Small intestine (tissue), 7 donors: ENCODE measurements around the gene KCNJ6. TPM values are rescaled to one million over a fixed set of nuclear protein-coding genes. Genes with fewer than 3 reads are reported as not detected.

Experiments used
- DNase-seq, 2 donors: peaks; one replicate each; pipeline versions ENCODE4 v3.0.0 to v3.0.0-alpha.2; 2013
- FAIRE-seq: peaks from 2 replicates; lab custom pipeline; 2012; peaks lifted over from hg19 to GRCh38; lab: Jason Lieb, UNC
- H3K27ac ChIP-seq, 3 donors: one replicate each; pipeline ENCODE4 v1.5.1; 2013; ENCODE audit warnings: low read length in 2 of 3, mild to moderate bottlenecking in 2 of 3, control low read depth in 1 of 3, inconsistent platforms in 1 of 3, low read depth in 1 of 3, moderate library complexity in 1 of 3
- H3K27me3 ChIP-seq, 3 donors: one replicate each; pipeline ENCODE4 v1.6.1; 2013; ENCODE audit warnings: low read length in 3 of 3, inconsistent platforms in 1 of 3; ENCODE audit not compliant: control insufficient read depth in 3 of 3, insufficient read depth in 3 of 3
- H3K36me3 ChIP-seq, 3 donors: one replicate each; pipeline ENCODE4 v1.6.1; 2013; ENCODE audit warnings: low read length in 3 of 3, inconsistent platforms in 1 of 3, low read depth in 1 of 3, mild to moderate bottlenecking in 1 of 3, moderate library complexity in 1 of 3; ENCODE audit not compliant: control insufficient read depth in 3 of 3, insufficient read depth in 2 of 3
- H3K4me1 ChIP-seq, 3 donors: one replicate each; pipeline ENCODE4 v1.6.1; 2013; ENCODE audit warnings: low read length in 2 of 3, inconsistent platforms in 1 of 3, low read depth in 1 of 3, mild to moderate bottlenecking in 1 of 3, moderate library complexity in 1 of 3; ENCODE audit not compliant: control insufficient read depth in 3 of 3, insufficient read depth in 2 of 3
- H3K4me3 ChIP-seq, 3 donors: one replicate each; pipeline ENCODE4 v1.5.1; 2013; ENCODE audit warnings: low read length in 3 of 3, control low read depth in 1 of 3, inconsistent platforms in 1 of 3, low read depth in 1 of 3, mild to moderate bottlenecking in 1 of 3, moderate library complexity in 1 of 3
- H3K9me3 ChIP-seq, 2 donors: one replicate each; pipeline ENCODE4 v1.6.1; 2013; ENCODE audit warnings: low read depth in 1 of 2, low read length in 1 of 2; ENCODE audit not compliant: control insufficient read depth in 2 of 2, insufficient read depth in 1 of 2
- WGBS, 3 donors: extraction: QIAGEN DNeasy Blood & Tissue Kit; methylation state at CpG; one replicate each; pipeline ENCODE4 v1.1.7; 2013; 5-methylcytosine and 5-hydroxymethylcytosine counted together
- polyA plus RNA-seq, 4 donors: library from polyadenylated mRNA; stranded (reverse) in 3 of 4; unstranded in 1 of 4; fragments of 200-250 nt in 3 of 4; fragments of 120-200 nt in 1 of 4; gene quantifications; one replicate each; pipeline versions ENCODE4 v1.2.1 to v1.2.3, GENCODE V29; 2013
- donor health status: healthy with polysubstance abuse.
- donor health status: control.
- donor health status: control.
- donor health status: Bipolar disorder and iron deficiency.
- donor health status: healthy.

KCNJ6 gene
- polyA plus RNA-seq, 4 donors = under 0.01 to 0.24 (median 0.03) TPM; not detected in 1

GRCh38 chr21:37868446-37869295 lies 47.6 kb downstream of the KCNJ6 start:
- Histone ChIP-seq H3K27me3 (no peaks in the 10 kb centered on the region), H3K4me1 (no peaks in the 10 kb centered on the region), H3K27ac (no peak overlapping the region), H3K36me3 (no peaks in the 10 kb centered on the region), H3K9me3 (no peaks in the 10 kb centered on the region), H3K4me3 (no peak overlapping the region)
- FAIRE-seq = no peak
- DNase-seq = no peak
- WGBS, 3 donors = 69 to 76% (median 74%) methylated on average over 11 of the region's 11 CpGs

GRCh38 chr21:37866027-37866426 lies 50.2 kb downstream of the KCNJ6 start:
- H3K36me3 ChIP-seq = no peaks in the 10 kb centered on the region
- H3K4me1 ChIP-seq = no peaks in the 10 kb centered on the region
- no peak overlapping the region for H3K27ac ChIP-seq
- H3K9me3 ChIP-seq = no peaks in the 10 kb centered on the region
- no peak overlapping the region for H3K4me3 ChIP-seq
- no peaks in the 10 kb centered on the region for H3K27me3 ChIP-seq
- FAIRE-seq = no peak
- no peak for DNase-seq
- 61 to 81% (median 79%) methylated on average over 2 of the region's 2 CpGs for WGBS, 3 donors

GRCh38 chr21:37865156-37865555 lies 51.1 kb downstream of the KCNJ6 start:
- H3K4me3 ChIP-seq = no peak overlapping the region
- H3K4me1 ChIP-seq = no peaks in the 10 kb centered on the region
- WGBS, 3 donors = 72 to 76% (median 75%) methylated on average over 5 of the region's 5 CpGs
- H3K9me3 ChIP-seq = no peaks in the 10 kb centered on the region
- no peak for FAIRE-seq
- no peaks in the 10 kb centered on the region for H3K27me3 ChIP-seq
- H3K36me3 ChIP-seq = no peaks in the 10 kb centered on the region
- no peak for DNase-seq
- no peak overlapping the region for H3K27ac ChIP-seq

- Histone ChIP-seq H3K27me3 (no peaks in the 10 kb centered on the region), H3K9me3 (no peaks in the 10 kb centered on the region), H3K4me1 (no peaks in the 10 kb centered on the region), H3K27ac (no peak overlapping the region), H3K4me3 (no peak overlapping the region), H3K36me3 (no peaks in the 10 kb centered on the region)
- WGBS, 3 donors = 69 to 91% (median 82%) methylated on average over 5 of the region's 5 CpGs
- FAIRE-seq = no peak
- DNase-seq = no peak
Measured at GRCh38 chr21:37863842-37864241, 52.4 kb downstream of the KCNJ6 start.

GRCh38 chr21:37862536-37862935 lies 53.7 kb downstream of the KCNJ6 start:
- 38 to 69% (median 50%) methylated on average over 2 of the region's 2 CpGs for WGBS, 3 donors
- H3K36me3 ChIP-seq = no peaks in the 10 kb centered on the region
- DNase-seq (peak; percentile 7 to 37), FAIRE-seq (no peak)
- no peaks in the 10 kb centered on the region for H3K27me3 ChIP-seq
- H3K9me3 ChIP-seq = no peaks in the 10 kb centered on the region
- no peak overlapping the region for H3K27ac ChIP-seq
- no peaks in the 10 kb centered on the region for H3K4me1 ChIP-seq
- H3K4me3 ChIP-seq = no peak overlapping the region

GRCh38 chr21:37861561-37861960 lies 54.7 kb downstream of the KCNJ6 start:
- DNase-seq (no peak), FAIRE-seq (no peak)
- WGBS, 3 donors = 91 to 94% (median 93%) methylated on average over 2 of the region's 2 CpGs
- Histone ChIP-seq H3K27me3 (no peaks in the 10 kb centered on the region), H3K4me3 (no peak overlapping the region), H3K36me3 (no peaks in the 10 kb centered on the region), H3K9me3 (no peaks in the 10 kb centered on the region), H3K27ac (no peak overlapping the region), H3K4me1 (no peaks in the 10 kb centered on the region)

GRCh38 chr21:37860416-37860815 lies 55.8 kb downstream of the KCNJ6 start:
- FAIRE-seq (no peak), DNase-seq (no peak)
- WGBS, 3 donors = 61 to 88% (median 76%) methylated on average over 2 of the region's 2 CpGs

GRCh38 chr21:37855647-37856625 lies 60.3 kb downstream of the KCNJ6 start:
- 49 to 66% (median 62%) methylated on average over 8 of the region's 8 CpGs for WGBS, 3 donors
- DNase-seq = no peak
- Histone ChIP-seq H3K4me1 (no peaks in the 10 kb centered on the region), H3K36me3 (no peaks in the 10 kb centered on the region), H3K4me3 (no peak overlapping the region), H3K27me3 (no peaks in the 10 kb centered on the region), H3K9me3 (no peaks in the 10 kb centered on the region), H3K27ac (peak overlapping the region in 1 of 3 donors; percentile 28)
- FAIRE-seq = no peak

More at GRCh38 chr21:37860416-37860815, 55.8 kb downstream of the KCNJ6 start:
- Histone ChIP-seq H3K9me3 (no peaks in the 10 kb centered on the region), H3K27ac (no peak overlapping the region), H3K36me3 (no peaks in the 10 kb centered on the region), H3K4me3 (no peak overlapping the region), H3K4me1 (no peaks in the 10 kb centered on the region), H3K27me3 (no peaks in the 10 kb centered on the region)
